ENCODE data around the gene TCAP.

Gene TCAP

DNA sequence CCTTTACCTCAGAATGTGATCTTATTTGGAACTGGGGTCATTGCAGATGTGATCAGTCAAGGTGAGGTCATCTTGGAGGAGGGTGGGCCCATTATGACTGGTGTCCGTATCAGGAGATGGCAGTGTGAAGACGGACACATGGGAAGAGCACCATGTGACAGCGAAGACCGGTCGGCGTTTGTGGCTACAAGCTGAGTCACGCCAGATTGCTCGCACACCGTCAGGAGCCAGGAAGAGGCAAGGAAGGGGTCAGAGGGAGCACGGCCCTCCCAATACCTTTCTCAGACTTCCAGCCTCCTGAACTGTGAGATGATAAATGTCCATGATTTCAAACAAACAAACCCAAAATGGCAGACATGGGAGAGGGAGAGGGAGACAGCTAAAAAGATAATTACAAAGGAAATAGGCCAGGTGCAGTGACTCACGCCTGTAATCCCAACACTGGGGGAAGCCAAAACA is 15.0 kb upstream of the TCAP start:
- TF ChIP-seq, protein P1, sequence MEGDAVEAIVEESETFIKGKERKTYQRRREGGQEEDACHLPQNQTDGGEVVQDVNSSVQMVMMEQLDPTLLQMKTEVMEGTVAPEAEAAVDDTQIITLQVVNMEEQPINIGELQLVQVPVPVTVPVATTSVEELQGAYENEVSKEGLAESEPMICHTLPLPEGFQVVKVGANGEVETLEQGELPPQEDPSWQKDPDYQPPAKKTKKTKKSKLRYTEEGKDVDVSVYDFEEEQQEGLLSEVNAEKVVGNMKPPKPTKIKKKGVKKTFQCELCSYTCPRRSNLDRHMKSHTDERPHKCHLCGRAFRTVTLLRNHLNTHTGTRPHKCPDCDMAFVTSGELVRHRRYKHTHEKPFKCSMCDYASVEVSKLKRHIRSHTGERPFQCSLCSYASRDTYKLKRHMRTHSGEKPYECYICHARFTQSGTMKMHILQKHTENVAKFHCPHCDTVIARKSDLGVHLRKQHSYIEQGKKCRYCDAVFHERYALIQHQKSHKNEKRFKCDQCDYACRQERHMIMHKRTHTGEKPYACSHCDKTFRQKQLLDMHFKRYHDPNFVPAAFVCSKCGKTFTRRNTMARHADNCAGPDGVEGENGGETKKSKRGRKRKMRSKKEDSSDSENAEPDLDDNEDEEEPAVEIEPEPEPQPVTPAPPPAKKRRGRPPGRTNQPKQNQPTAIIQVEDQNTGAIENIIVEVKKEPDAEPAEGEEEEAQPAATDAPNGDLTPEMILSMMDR (IDR thresholded peaks at IDR 0.05; ENCODE audit: unreplicated experiment in 3 of 3) = no peak
- Mint-ChIP-seq H3K27me3 (ENCODE audit: low read depth) (no peaks in the 10 kb centered on the region), H3K36me3 (ENCODE audit: low read depth) (peaks cover 6% of the 10 kb centered on the region)

DNA sequence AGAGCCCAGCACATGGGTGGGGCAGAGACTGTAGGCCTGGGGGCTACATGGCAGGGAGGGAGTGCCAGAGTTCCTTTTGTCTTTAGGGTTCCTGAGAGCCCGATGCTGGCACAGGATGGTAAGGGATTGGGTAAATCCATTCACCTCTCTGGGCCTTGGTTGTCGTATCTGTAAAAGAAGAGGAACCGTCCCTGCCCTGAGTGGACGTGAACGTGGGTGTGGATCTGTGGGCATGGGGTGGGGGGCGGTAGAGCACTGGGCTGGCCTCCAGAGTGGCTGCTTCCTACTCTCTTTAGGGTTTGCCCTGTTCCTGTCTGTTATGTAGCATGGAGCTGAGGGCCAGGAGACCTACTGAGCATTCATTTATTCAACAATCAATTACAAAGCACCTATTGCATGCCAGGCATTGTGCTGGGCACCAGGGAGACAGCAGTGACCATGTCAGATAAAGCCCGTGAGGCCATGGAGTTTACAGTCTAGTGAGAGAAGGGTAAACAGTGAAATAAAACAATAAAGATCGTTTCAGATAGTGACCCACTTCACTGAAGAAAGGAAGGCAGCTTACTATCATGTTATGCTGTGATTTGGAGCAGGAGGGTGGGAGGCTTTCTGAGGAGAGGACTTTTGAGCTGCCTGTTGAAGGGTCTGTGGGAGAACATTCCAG is 13.1 kb upstream of the TCAP start:
- TF ChIP-seq, protein P1 (IDR thresholded peaks at IDR 0.05; ENCODE audit: unreplicated experiment in 3 of 3) = no peak
- H3K27ac Mint-ChIP-seq = peak overlapping the region; percentile 75 to 89 (median 76)
- no peaks in the 10 kb centered on the region for H3K9me3 Mint-ChIP-seq
- peak overlapping the region in 2 of 3 experiments; percentile 24 to 37 for H3K4me3 Mint-ChIP-seq
- H3K36me3 Mint-ChIP-seq (ENCODE audit: low read depth) = peaks cover 14% of the 10 kb centered on the region
- H3K4me1 Mint-ChIP-seq = peaks cover 37% of the 10 kb centered on the region
- H3K27me3 Mint-ChIP-seq (ENCODE audit: low read depth) = no peaks in the 10 kb centered on the region

More for the DNA sequence above, 15.0 kb upstream of the TCAP start:
- Mint-ChIP-seq H3K27ac (peak overlapping the region in 2 of 3 experiments; percentile 7 to 11), H3K4me1 (peaks cover 31% of the 10 kb centered on the region), H3K9me3 (no peaks in the 10 kb centered on the region), H3K4me3 (no peak overlapping the region)

DNA sequence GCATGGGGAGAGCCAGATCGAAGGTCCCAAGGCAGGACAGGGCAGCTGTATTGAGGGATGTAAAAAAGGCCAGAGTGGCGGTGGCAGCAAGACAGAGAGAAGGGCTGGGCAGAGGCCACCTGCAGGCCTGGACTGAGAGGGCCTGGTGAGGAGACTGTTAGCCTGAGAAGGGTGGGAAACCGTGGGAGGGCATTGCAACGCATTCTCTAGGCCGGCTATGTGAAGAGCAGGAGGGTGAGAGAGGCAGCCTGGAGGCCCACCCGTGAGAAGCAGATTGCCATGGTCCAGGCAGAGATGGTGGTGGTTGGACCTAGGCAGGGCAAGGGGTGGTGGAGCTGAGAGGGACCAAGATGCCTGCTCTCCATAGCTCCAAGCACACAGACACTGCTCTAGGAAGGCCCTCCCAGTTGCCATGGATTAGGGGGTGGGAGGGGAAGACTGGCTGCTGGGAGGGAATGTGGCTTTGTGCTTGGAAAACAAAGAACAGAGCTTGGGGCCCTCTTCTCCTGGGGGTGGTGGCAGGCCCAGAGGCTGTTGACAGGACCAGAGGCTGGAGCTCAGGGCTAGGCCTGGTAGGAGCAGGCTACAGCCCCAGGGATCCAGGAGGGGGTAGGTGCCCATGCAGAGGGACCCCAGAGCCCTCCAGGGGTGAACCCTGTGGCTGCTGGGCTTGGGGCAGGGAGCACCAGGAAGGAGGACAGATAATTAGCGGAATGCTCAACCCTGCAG is 12.4 kb upstream of the TCAP start:
- Mint-ChIP-seq H3K4me1 (peaks cover 37% of the 10 kb centered on the region), H3K9me3 (no peaks in the 10 kb centered on the region), H3K4me3 (peak overlapping the region in 2 of 3 experiments; percentile 24 to 37), H3K36me3 (ENCODE audit: low read depth) (peaks cover 15% of the 10 kb centered on the region), H3K27ac (peak overlapping the region; percentile 75 to 89 (median 76)), H3K27me3 (ENCODE audit: low read depth) (no peaks in the 10 kb centered on the region)
- TF ChIP-seq, protein P1 (IDR thresholded peaks at IDR 0.05; ENCODE audit: unreplicated experiment in 3 of 3) = no peak

DNA sequence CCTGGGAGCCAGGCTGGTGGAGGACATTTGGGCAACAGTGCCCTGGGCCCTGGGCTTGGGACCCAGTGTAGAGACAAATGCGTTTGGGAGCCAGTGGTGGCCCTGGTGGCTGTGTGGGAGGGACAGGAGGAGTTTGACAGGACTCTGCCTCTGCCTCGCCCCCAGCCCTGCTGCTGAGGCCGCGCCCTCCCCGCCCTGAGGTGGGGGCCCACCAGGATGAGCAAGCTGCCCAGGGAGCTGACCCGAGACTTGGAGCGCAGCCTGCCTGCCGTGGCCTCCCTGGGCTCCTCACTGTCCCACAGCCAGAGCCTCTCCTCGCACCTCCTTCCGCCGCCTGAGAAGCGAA is 11.9 kb upstream of the TCAP start:
- TF ChIP-seq, protein P1 (IDR thresholded peaks at IDR 0.05; ENCODE audit: unreplicated experiment in 3 of 3) = no peak
- peaks cover 15% of the 10 kb centered on the region for H3K36me3 Mint-ChIP-seq (ENCODE audit: low read depth)
- no peaks in the 10 kb centered on the region for H3K9me3 Mint-ChIP-seq
- H3K4me3 Mint-ChIP-seq = no peak overlapping the region
- H3K4me1 Mint-ChIP-seq = peaks cover 37% of the 10 kb centered on the region
- H3K27me3 Mint-ChIP-seq (ENCODE audit: low read depth) = no peaks in the 10 kb centered on the region
- peak overlapping the region in 1 of 3 experiments; percentile 89 for H3K27ac Mint-ChIP-seq

DNA sequence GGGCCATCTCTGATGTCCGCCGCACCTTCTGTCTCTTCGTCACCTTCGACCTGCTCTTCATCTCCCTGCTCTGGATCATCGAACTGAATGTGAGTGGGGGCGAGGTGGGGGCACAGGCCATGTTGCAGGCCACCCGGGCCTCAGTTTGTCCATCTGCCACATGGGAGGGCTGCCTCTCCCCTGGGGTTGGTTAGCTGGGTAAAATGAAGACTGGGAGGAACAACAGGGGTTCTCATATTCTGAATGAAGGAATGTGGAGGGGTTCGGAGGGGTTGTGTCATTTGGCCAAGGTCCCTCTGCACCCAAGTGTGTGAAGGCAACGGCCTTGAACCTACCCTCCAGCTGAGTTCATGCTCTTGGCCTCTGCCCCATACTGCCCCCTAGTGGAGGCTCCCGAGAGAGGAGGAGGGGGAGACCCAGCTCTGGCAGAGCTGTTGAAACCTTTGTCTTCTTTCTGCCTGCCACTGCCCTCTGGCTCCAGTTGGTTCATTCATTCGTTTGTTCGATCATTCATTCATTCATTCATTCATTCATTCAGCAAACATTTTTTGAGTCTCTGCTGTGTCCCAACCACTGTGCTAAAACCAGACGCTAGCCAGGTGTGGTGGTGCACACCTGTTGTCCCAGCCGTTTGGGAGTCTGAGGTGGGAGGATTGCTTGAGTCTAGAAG is 11.4 kb upstream of the TCAP start:
- H3K9me3 Mint-ChIP-seq = no peaks in the 10 kb centered on the region
- no peak overlapping the region for H3K4me3 Mint-ChIP-seq
- H3K4me1 Mint-ChIP-seq = peaks cover 34% of the 10 kb centered on the region
- TF ChIP-seq, protein P1 (IDR thresholded peaks at IDR 0.05; ENCODE audit: unreplicated experiment in 3 of 3) = peak; percentile 62 to 66 (median 66)
- peak overlapping the region in 1 of 3 experiments; percentile 77 for H3K27ac Mint-ChIP-seq
- H3K36me3 Mint-ChIP-seq (ENCODE audit: low read depth) = peaks cover 15% of the 10 kb centered on the region
- H3K27me3 Mint-ChIP-seq (ENCODE audit: low read depth) = no peaks in the 10 kb centered on the region

Data from nephron (organoid).